ENCODE results near the gene OR10J1.
"Not testable (repeated sequence)": the region's sequence is repeated elsewhere in the genome, so short reads cannot be mapped to it uniquely, and the experiment has no call there.

OR10J1 gene

GRCh38 chr1:159439422-159439821 is at the start of gene OR10J1:
Gene OR10J1 (plus strand): TSS chr1:159439722. CDS start chr1:159439792, 70 bp downstream.
- DNase-seq (ENCODE audit: low read depth), result no peak

GRCh38 chr1:159406821-159407220 is 32.7 kb upstream of the OR10J1 start:
- no peak for DNase-seq (ENCODE audit: low read depth)

DNA sequence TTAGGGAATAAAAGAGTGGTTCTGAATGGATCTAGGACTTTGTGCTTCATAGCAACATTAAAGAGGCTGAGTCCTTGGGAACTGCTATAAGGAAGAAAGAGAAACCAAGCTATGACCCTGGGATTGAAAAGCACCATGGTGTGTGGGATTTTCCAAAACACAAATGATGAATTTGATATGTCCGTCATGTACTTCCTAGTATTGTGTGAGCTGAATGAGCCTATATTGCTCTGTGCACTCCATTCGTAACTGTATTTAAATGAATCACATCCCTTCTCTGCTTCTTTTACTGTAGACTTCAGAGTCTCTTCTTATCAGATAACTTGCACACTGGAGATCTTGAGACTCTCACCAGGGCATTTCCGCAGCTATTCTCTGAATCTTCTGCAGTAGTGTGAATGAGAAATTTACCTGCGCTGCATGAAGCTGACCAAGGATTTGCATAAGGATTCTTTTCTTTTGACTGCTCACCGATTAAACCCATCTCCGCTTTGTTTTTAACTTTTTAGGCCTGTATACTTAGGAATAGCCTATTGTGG is 30.6 kb upstream of the OR10J1 start:
- no peak for DNase-seq (ENCODE audit: low read depth)

- no peak for DNase-seq (ENCODE audit: low read depth)
Observed at GRCh38 chr1:159421821-159422220, 17.7 kb upstream of the OR10J1 start.

DNA sequence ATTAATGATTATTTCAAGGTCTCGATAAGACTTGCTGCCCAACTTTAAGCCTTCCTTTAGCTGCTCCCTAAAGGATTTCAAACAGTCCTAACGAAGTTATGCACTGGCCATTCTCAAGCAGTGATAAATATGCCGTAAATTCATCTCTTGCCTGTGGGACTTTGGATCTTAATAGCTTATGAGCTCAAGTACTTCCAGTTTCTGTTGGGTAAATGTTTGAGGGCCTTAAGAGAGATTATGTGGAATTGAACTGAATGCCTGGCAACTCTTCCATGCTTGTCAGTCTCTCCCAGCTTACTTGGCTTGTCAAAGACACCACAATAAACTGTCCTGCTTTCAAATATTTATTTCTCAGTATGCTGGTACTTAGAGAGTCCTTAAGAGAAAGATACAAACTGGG is 11.0 kb upstream of the OR10J1 start:
- no peak for DNase-seq (ENCODE audit: low read depth)

DNA sequence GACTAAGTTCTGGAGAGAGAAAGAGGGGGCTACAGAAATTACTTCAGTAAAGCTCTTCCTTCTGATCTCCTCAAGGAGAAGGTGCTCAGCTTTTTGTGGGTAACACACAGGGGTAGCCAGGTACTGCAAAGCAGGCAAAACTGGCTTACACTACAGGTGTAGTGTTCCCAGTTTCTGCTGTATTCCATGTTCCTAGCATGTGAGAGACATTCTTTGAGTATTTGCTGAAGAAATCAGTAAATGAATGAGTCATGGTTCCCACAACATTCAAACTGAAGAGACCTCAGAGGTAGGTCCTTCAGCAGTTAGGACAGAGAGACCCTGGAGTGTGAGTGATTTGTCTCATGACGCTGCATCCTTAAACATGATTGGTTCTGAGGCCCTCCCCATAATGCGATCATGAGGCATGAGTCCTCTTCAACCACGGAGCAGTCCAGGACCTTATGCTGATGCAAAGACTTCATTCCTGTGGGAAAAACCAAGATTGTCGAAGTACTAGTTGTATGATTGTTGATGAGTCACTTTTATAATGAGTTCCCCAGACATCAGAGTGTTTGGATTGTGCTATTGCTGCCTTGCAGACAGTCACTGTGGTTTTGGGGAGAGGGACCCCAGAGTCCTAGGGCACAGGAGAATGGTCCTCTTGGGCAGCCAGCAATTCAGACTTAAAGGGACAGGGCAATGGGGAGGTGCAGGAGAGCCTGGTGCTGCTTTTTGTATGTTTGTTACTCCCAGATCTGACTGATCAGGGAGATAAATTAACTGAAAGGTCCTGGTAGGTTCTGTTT is 10.3 kb upstream of the OR10J1 start:
- no peak for DNase-seq (ENCODE audit: low read depth)

DNA sequence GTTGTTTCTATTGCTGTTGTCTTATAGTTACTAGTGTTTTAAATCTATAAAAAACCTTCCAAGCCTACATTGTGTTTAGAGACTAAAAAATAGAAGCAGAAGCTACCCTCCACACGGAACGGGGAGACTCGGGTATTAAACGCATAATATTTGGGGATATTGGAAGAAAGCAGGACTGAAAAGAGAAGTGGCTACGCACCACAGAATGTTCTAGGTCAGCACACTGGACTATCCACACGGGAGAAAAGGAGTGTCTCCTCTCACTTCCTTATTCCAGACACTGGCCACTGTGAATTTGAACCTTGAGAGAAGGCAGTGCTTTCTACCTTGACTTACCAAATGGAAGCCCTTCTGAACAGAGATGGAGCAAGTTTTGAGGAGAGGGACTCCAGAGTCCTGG is 8.5 kb upstream of the OR10J1 start:
- no peak for DNase-seq (ENCODE audit: low read depth)

DNA sequence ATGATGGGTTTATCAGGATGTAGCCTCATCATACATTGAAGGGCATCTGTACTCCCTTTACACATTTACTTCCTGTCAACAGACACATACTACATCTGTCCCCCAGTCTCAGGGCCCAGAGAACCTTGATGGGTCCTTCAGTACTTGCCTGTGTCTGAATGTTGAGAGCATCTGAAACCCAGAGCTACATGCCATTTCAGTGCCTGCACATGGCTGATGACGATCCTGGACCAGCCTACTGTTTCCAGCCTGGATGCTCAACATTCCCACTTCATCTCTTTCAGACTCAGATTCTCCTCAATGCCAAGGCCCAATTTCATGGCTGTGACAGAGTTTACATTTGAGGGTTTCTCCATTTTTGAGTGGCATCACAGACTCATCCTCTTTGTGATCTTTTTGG is 7.6 kb upstream of the OR10J1 start, which contains the start of gene OR10J4:
Gene OR10J4 (plus strand): TSS at position 301 of the 400 bp plus-strand sequence.
- DNase-seq (ENCODE audit: low read depth), result no peak

DNA sequence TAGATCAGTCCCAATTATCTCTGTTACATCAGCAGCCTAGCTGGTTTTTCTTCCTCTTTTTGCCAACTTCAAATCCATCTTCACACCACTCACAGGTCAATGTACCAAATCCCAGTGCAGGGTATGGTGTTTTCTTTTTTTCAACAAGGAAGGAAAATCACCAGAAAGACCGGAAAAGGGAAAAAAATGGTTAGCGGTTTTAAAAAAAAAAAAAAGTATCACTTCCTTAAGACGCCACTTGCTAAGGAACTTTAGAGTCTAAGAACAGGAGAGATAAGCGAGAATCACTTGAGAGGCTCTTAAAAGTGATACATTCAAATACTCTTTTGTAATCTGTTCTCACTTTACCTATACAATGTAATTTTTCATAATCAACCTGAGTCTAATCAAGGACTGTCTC is 3.1 kb upstream of the OR10J1 start:
- DNase-seq (ENCODE audit: low read depth), result no peak

DNA sequence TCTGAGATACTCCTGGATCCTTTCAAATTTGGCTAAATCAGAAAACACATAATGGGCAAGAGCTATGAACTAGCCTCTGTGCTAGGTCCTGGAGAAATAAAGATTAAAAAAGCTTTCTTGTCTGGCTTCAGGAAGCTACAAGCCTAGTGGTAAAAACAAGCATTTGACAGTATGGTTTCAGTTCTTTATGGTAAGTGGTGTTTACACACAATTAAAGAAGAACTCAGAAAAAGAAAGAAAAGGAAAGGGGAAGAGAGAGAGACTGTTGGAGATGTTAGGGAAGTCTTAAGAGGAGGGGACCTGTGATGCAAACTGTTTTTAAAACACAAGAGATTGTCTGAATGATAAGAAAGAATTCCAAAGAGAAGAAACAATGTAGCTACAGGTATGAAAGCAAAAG is 1.8 kb downstream of the OR10J1 start:
- no peak for DNase-seq (ENCODE audit: low read depth)

GRCh38 chr1:159442428-159442827 is 2.9 kb downstream of the OR10J1 start:
- no peak for DNase-seq (ENCODE audit: low read depth)

DNA sequence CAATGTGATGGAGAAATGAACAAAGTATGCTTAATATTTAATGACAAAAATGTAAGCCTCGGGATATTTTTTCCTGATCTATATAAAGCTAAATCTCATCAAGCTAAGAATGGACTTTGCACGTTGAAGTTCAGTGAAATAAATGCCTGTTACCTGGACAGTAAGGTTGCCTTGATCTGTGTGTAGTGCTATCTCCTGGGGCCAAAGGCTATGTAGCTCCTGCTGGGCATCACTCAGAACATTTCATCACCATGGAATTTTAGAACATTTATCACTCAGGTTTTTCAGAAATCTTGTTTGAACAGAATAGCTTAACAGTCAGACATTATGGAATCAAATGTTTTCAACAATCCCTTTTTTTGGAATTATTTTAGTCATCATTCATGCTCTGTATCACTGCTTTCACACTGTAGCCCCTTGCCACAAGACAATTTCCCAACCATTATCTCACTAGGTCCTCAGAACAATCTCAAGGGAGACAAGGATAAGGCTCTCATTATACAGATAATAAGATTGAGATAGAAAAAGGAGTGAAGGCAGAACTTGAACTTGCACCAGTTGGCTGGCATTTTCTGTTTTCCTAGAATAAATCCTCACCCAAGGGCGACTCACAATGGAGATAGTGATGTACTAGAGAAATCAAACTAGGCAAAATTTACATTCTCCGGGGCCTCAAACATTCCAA is 3.7 kb downstream of the OR10J1 start:
- DNase-seq (ENCODE audit: low read depth), result no peak

GRCh38 chr1:159444511-159444910 is 5.0 kb downstream of the OR10J1 start:
- DNase-seq (ENCODE audit: low read depth), result no peak

GRCh38 chr1:159448181-159448580 is 8.7 kb downstream of the OR10J1 start:
- no peak for DNase-seq (ENCODE audit: low read depth)

DNA sequence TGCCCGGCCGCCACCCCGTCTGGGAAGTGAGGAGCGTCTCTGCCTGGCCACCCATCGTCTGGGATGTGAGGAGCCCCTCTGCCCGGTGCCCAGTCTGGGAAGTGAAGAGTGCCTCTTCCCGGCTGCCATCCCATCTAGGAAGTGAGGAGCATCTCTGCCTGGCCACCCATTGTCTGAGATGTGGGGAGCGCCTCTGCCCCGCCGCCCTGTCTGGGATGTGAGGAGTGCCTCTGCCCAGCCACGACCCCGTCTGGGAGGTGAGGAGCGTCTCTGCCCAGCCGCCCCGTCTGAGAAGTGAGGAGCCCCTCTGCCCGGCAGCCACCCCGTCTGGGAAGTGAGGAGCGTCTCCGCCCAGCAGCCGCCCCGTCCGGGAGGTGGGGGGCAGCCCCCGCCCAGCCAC is 10.1 kb downstream of the OR10J1 start:
- DNase-seq (ENCODE audit: low read depth), result not testable (repeated sequence)

DNA sequence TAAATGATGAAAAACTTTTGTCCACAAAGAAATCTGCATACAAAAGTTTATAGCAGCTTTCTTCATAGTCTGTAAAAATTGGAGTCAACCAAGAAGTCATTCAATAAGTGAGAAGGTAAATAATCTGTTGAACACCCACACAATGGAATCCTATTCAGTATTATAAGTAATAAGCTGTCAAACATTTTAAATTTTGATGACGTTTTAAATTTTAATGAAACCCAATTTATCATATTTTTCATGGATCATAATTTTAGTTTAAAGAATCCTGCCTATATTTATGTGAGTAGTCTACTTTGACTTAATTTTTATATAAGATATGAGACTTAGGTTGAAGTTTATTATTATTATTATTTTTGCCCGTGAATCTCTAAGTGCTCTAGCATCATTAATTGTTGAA is 20.0 kb downstream of the OR10J1 start:
- DNase-seq (ENCODE audit: low read depth), result no peak

GRCh38 chr1:159465191-159465603 is 25.7 kb downstream of the OR10J1 start:
- no peak for DNase-seq (ENCODE audit: low read depth)

- DNase-seq (ENCODE audit: low read depth), result no peak
Observed at GRCh38 chr1:159468321-159468720, 28.8 kb downstream of the OR10J1 start.

GRCh38 chr1:159469921-159470533 is 30.5 kb downstream of the OR10J1 start:
- no peak for DNase-seq (ENCODE audit: low read depth)

- no peak for DNase-seq (ENCODE audit: low read depth)
Observed at GRCh38 chr1:159473335-159473734, 33.8 kb downstream of the OR10J1 start.

DNA sequence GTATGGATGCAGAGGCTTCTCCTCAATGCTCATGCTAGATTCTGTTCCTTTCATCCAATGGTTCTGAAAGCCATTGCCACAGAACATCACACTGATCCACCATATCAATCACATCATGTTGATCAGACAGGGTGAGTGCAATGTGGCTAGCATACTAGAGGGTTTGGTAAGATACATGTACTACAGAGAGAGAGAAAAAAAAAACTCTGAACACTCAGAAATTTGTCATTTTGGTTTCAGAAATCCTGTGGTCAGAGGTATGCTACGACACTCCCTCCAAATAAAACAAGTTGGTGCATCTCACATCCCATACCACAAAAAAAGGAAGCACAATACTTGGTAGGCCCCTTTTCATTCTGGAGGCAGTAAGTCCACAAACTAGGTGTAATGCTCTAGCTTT is 35.4 kb downstream of the OR10J1 start:
- no peak for DNase-seq (ENCODE audit: low read depth)

DNA sequence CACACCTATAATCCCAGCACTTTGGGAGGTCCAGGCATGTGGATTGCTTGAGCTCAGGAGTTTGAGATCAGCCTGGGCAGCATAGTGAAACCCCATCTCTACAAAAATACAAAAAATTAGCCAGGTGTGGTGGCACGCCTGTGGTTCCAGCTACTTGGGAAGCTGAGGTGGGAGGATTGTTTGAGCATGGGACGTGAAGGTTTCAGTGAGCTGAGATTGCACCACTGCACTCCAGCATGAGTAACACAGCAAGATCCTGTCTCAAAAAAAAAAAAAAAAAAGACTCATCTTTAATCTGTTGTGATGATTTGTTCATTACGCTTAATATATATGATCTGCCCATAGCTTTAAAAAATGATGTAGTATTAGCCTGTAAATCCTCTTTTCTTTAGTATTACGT is 44.0 kb downstream of the OR10J1 start:
- no peak for DNase-seq (ENCODE audit: low read depth)
